C4-2B (cell line): ENCODE results near the gene MTUS2.

ENCODE experiments used
- H3K27ac ChIP-seq: fragments of 450-650 bp; 2 replicates; pipeline ENCODE4 v1.5.1; 2017
- ZFX ChIP-seq: fragments of 450-650 bp; IDR thresholded peaks from 2 replicates; pipeline ENCODE4 v1.6.1; 2017
- TF ChIP-seq, protein P1 (sequence below): fragments of 450-650 bp; conservative IDR thresholded peaks from 2 replicates; pipeline ENCODE4 v1.5.1; 2017; ENCODE audit warnings: mild to moderate bottlenecking

The MTUS2 gene

DNA sequence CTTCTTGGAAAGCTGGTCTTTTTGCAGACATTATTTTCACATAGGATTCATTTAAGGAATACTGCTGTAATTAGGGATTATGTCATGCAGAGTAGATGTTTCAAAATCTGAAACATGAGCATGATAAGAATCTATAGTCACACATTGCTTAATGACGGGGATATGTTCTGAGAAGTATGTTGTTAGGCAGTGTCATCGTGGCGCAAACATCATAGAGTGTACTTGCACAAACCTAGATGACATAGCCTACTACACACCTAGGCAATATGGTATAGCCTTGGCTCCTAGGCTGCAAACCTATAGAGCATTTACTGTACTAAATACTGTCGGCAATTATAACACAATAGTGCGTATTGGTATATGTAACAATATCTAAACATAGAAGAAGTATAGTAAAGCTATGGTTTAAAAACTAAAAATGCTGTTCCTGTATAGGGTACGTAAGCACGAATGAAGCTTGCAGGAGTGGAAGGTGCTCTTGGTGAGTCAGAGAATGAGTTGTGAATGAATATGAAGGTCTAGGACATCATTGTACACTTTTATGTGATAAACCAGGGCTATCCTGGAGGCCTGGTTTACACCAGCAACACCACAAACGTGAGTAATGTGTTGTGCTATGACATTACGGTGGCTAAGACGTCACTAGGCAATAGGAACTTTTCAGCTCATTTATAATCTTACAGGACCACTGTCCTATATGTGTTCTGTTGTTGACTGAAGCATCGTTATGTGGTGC, 283.1 kb downstream of the MTUS2 start:
- no peak overlapping the region for H3K27ac ChIP-seq
- no peak for TF ChIP-seq ZFX
- TF ChIP-seq, protein P1, sequence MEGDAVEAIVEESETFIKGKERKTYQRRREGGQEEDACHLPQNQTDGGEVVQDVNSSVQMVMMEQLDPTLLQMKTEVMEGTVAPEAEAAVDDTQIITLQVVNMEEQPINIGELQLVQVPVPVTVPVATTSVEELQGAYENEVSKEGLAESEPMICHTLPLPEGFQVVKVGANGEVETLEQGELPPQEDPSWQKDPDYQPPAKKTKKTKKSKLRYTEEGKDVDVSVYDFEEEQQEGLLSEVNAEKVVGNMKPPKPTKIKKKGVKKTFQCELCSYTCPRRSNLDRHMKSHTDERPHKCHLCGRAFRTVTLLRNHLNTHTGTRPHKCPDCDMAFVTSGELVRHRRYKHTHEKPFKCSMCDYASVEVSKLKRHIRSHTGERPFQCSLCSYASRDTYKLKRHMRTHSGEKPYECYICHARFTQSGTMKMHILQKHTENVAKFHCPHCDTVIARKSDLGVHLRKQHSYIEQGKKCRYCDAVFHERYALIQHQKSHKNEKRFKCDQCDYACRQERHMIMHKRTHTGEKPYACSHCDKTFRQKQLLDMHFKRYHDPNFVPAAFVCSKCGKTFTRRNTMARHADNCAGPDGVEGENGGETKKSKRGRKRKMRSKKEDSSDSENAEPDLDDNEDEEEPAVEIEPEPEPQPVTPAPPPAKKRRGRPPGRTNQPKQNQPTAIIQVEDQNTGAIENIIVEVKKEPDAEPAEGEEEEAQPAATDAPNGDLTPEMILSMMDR: no peak

DNA sequence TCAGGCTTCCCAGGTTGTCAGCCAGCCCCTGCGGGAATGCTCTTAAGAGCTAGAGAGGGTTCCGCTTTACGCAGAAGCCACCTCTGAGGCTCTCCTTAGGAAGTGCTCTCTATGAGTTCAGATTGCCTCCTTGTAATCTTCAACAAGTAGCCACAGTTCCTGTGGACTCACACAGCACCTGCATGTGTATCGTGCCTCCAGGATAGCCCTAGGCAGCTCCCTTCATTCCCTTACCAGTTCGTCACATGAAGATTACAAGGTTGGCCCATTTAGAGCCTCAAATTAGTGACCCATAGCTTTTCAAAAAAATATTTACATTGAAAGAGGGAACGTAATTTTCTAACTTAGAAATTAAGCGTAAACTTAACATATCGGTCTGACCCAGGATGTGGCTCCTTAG, 284.3 kb downstream of the MTUS2 start:
- H3K27ac ChIP-seq: no peak overlapping the region
- TF ChIP-seq, protein P1: no peak
- TF ChIP-seq ZFX: no peak

DNA sequence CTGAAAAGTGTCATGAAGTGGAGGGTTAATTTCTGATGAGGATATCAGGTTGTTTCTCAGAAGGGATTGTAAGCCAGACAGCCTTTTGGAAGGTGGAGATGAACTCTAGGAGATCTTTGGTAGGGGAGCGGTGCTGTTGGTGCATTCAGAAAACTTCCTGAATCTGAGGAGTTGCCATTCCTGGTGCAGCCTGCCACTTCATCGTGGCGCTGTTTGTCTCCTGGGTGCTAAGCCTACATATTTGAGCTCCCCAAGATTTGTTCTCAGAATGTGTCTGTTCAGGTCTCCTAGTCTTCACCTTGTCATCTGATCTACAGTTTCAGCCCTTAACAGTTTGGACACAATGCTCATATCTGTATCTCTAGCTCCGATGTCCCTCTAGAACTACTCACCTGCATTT, 285.6 kb downstream of the MTUS2 start:
- no peak overlapping the region for H3K27ac ChIP-seq
- TF ChIP-seq, protein P1: peak; percentile 89
- no peak for TF ChIP-seq ZFX

DNA sequence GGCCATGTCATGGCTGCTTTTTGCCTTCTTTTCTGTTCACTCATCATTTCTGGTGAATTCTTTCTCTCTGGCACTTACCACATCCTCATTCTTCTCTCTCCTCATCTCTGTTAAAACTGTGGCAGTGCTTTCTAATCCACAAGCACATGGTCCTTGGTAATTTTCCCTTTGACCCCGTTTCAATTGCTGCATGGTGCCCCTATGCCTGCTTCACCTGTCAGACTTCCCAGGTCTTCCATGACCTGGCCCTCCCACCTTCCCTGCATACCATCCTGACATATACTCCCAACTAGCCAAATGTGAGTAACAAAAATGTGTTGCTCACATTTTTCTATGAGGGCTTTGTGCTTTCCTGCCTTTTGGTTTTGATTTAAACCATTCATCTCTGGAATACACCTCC, 286.5 kb downstream of the MTUS2 start:
- no peak overlapping the region for H3K27ac ChIP-seq
- no peak for TF ChIP-seq ZFX
- TF ChIP-seq, protein P1: no peak

DNA sequence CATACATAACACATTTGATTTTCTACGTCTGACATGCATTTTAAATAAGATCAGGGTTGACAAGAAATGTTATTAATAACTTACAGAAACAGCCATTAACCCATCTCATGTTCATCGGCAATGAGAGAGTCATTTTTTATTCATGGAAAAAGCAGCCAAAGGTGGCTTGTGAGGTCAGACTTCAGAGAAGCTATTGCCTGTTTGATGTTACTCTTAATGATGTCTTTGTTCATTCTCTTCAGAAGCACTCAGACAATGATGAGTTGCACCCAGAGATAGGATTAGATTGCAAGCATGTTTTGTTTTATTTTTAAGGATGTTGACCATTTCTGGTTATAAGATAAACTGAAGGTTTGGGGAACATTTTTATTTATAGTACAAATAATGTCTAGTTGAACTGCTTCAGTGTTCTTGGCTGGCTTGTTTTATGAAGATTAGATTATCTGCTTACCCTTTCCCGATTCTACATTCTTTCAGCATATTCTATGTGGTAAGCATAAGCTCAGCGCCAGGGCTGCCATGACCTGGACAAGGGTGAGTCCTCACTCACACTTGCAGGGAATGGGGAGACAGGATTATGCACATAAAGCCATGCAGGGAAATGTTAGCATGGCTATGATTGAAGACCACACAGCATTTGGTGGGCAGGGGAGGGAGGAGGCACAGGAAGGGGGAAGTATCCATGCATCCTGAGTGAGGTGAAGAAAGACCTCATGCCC, 288.1 kb downstream of the MTUS2 start:
- no peak overlapping the region for H3K27ac ChIP-seq
- TF ChIP-seq, protein P1: no peak
- no peak for TF ChIP-seq ZFX

DNA sequence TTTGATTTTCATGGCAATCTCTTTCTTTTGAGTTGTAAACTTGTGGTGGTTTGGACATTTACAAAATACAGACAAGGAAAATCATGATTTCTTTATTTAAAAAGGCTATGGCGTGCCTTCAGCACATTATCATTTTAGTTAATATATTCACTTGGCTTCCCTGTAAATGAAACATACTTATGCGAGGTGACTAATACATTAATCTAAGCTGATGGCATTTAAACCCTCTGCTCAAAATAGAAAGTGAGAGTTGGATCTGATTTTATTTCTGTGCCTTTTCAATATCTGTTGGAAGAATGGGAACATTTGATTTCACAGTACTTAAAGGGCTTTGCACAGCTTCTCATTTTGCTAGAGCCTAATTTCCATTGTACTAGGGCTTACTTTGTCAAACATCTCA, 289.8 kb downstream of the MTUS2 start:
- TF ChIP-seq, protein P1: no peak
- no peak for TF ChIP-seq ZFX
- H3K27ac ChIP-seq: no peak overlapping the region

DNA sequence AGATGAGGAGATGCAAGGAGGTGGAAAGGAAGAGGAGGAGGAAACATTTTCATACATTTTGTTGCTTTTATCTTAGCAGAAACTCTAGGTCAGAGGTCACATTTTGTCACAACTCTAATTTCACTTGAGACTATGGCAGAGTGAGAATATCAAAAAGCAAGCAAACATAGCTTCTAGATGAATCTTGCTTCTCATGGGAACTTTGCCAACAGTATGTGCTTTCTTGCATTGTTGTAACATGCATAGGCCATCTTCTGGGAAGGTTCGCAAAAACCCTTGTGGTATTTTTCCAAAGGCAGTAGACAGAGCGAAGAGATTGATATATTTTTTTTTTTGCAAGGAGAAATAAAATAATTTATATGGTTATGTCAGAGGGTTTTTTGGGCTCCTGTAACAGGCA, 291.3 kb downstream of the MTUS2 start:
- no peak overlapping the region for H3K27ac ChIP-seq
- no peak for TF ChIP-seq ZFX
- TF ChIP-seq, protein P1: no peak
